Measurements from ENCODE around the gene FBXL2. TPM values are rescaled to one million over a fixed set of nuclear protein-coding genes. Genes with fewer than 3 reads are reported as not detected.
"Not testable (repeated sequence)": the region's sequence is repeated elsewhere in the genome, so short reads cannot be mapped to it uniquely, and the experiment has no call there.

FBXL2 gene
- total RNA-seq, 1 experiment from 2014 or later, result 9.8 TPM

GRCh38 chr3:33401781-33402180, 124.5 kb downstream of the FBXL2 start:
- POLR2A ChIA-PET, result interaction anchor here (0.7 to 2.2 kb wide), 3 partner anchors 15 to 196 kb away, joined by 3 to 8 read pairs (median 3); partner anchors contain the start of gene UBP1

GRCh38 chr3:33402936-33403335, 125.7 kb downstream of the FBXL2 start:
- ChIA-PET CTCF (interaction anchor here (0.9 to 1.1 kb wide), 2 partner anchors 30 to 271 kb away, joined by 3 read pairs; no protein-coding TSS in a partner anchor), POLR2A (interaction anchor here (1.2 kb wide), 1 partner anchor 36 kb away, joined by 4 read pairs; no protein-coding TSS in a partner anchor)
- Mint-ChIP-seq H3K36me3 (ENCODE audit: insufficient read depth, unreplicated experiment) (peaks cover 67% of the 10 kb centered on the region), H3K9me3 (ENCODE audit: unreplicated experiment) (no peaks in the 10 kb centered on the region), H3K27ac (ENCODE audit: low read depth, unreplicated experiment) (no peak overlapping the region), H3K4me1 (ENCODE audit: insufficient read depth, unreplicated experiment) (peaks cover 13% of the 10 kb centered on the region), H3K4me3 (ENCODE audit: unreplicated experiment) (no peak overlapping the region), H3K27me3 (ENCODE audit: insufficient read depth, unreplicated experiment) (no peaks in the 10 kb centered on the region)
- DNase-seq (ENCODE audit: unreplicated experiment), result no peak
- BruUV-seq (replicated peaks), result no TSS peak
- TF ChIP-seq, protein P1, sequence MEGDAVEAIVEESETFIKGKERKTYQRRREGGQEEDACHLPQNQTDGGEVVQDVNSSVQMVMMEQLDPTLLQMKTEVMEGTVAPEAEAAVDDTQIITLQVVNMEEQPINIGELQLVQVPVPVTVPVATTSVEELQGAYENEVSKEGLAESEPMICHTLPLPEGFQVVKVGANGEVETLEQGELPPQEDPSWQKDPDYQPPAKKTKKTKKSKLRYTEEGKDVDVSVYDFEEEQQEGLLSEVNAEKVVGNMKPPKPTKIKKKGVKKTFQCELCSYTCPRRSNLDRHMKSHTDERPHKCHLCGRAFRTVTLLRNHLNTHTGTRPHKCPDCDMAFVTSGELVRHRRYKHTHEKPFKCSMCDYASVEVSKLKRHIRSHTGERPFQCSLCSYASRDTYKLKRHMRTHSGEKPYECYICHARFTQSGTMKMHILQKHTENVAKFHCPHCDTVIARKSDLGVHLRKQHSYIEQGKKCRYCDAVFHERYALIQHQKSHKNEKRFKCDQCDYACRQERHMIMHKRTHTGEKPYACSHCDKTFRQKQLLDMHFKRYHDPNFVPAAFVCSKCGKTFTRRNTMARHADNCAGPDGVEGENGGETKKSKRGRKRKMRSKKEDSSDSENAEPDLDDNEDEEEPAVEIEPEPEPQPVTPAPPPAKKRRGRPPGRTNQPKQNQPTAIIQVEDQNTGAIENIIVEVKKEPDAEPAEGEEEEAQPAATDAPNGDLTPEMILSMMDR (IDR thresholded peaks at IDR 0.05; ENCODE audit: unreplicated experiment), result no peak
- intact Hi-C loops (cut with micrococcal nuclease), result no loop called here

More at GRCh38 chr3:33401781-33402180, 124.5 kb downstream of the FBXL2 start:
- Mint-ChIP-seq H3K9me3 (ENCODE audit: unreplicated experiment) (no peaks in the 10 kb centered on the region), H3K27ac (ENCODE audit: low read depth, unreplicated experiment) (peak overlapping the region; percentile 42), H3K36me3 (ENCODE audit: insufficient read depth, unreplicated experiment) (peaks cover 68% of the 10 kb centered on the region), H3K4me1 (ENCODE audit: insufficient read depth, unreplicated experiment) (peaks cover 13% of the 10 kb centered on the region), H3K4me3 (ENCODE audit: unreplicated experiment) (no peak overlapping the region), H3K27me3 (ENCODE audit: insufficient read depth, unreplicated experiment) (no peaks in the 10 kb centered on the region)
- BruUV-seq (replicated peaks), result no TSS peak
- intact Hi-C loops (cut with micrococcal nuclease), result no loop called here
- DNase-seq (ENCODE audit: unreplicated experiment), result no peak
- TF ChIP-seq, protein P1 (IDR thresholded peaks at IDR 0.05; ENCODE audit: unreplicated experiment), result no peak
- CTCF ChIA-PET, result interaction anchor here (0.7 to 1.3 kb wide), 10 partner anchors 12 to 1573 kb away, joined by 3 to 6 read pairs (median 3); no protein-coding TSS in a partner anchor

DNA sequence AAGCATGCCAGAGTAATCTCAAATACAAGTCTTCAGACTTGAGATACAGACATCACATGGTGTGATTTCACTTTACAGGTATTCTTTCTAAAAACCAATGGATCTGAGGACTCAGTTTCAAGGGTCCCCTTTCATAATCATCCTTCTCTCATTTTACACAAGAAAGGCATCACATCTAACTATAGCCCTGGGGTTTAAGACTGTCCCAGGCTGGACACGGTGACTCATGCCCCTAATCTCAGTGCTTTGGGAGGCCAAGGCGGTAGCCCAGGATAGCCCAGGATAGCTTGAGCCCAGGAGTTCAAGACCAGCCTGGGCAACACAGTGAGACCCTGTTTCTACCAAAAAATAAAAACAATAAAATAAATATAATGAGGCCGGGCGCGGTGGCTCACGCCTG, 126.5 kb downstream of the FBXL2 start:
- no TSS peak for BruUV-seq (replicated peaks)
- peaks cover 13% of the 10 kb centered on the region for H3K4me1 Mint-ChIP-seq (ENCODE audit: insufficient read depth, unreplicated experiment)
- TF ChIP-seq, protein P1 (IDR thresholded peaks at IDR 0.05; ENCODE audit: unreplicated experiment), result no peak
- POLR2A ChIA-PET, result interaction anchor here (1.2 kb wide), 2 partner anchors 35 to 37 kb away, joined by 4 read pairs; partner anchors contain the start of gene UBP1
- no peak overlapping the region for H3K27ac Mint-ChIP-seq (ENCODE audit: low read depth, unreplicated experiment)
- no peaks in the 10 kb centered on the region for H3K27me3 Mint-ChIP-seq (ENCODE audit: insufficient read depth, unreplicated experiment)
- CTCF ChIA-PET, result interaction anchor here (0.6 to 1.1 kb wide), 2 partner anchors 22 to 272 kb away, joined by 3 read pairs; no protein-coding TSS in a partner anchor
- H3K9me3 Mint-ChIP-seq (ENCODE audit: unreplicated experiment), result no peaks in the 10 kb centered on the region
- DNase-seq (ENCODE audit: unreplicated experiment), result no peak
- no peak overlapping the region for H3K4me3 Mint-ChIP-seq (ENCODE audit: unreplicated experiment)
- intact Hi-C loops (cut with micrococcal nuclease), result no loop called here
- H3K36me3 Mint-ChIP-seq (ENCODE audit: insufficient read depth, unreplicated experiment), result peaks cover 68% of the 10 kb centered on the region

GRCh38 chr3:33410816-33411215, 133.6 kb downstream of the FBXL2 start:
- H3K9me3 Mint-ChIP-seq (ENCODE audit: unreplicated experiment); intact Hi-C loops (cut with micrococcal nuclease); BruUV-seq (replicated peaks); H3K27ac Mint-ChIP-seq (ENCODE audit: low read depth, unreplicated experiment); H3K27me3 Mint-ChIP-seq (ENCODE audit: insufficient read depth, unreplicated experiment); H3K4me3 Mint-ChIP-seq (ENCODE audit: unreplicated experiment); H3K4me1 Mint-ChIP-seq (ENCODE audit: insufficient read depth, unreplicated experiment); DNase-seq (ENCODE audit: unreplicated experiment): not testable (repeated sequence)
- ChIA-PET CTCF (interaction anchor here (0.5 to 0.6 kb wide), 3 partner anchors 141 to 400 kb away, joined by 3 read pairs; no protein-coding TSS in a partner anchor), POLR2A (interaction anchor here (0.6 to 0.7 kb wide), 2 partner anchors 23 to 27 kb away, joined by 3 read pairs; no protein-coding TSS in a partner anchor)
- H3K36me3 Mint-ChIP-seq (ENCODE audit: insufficient read depth, unreplicated experiment), result peaks cover 79% of the 10 kb centered on the region
